Amniotic epithelial cell (primary cell): ENCODE results near the gene UIMC1.

Experiments used
- DNase-seq: peaks from one replicate; pipeline ENCODE4 v3.0.0-alpha.2; 2010; ENCODE audit warnings: low read depth

UIMC1 gene

DNA sequence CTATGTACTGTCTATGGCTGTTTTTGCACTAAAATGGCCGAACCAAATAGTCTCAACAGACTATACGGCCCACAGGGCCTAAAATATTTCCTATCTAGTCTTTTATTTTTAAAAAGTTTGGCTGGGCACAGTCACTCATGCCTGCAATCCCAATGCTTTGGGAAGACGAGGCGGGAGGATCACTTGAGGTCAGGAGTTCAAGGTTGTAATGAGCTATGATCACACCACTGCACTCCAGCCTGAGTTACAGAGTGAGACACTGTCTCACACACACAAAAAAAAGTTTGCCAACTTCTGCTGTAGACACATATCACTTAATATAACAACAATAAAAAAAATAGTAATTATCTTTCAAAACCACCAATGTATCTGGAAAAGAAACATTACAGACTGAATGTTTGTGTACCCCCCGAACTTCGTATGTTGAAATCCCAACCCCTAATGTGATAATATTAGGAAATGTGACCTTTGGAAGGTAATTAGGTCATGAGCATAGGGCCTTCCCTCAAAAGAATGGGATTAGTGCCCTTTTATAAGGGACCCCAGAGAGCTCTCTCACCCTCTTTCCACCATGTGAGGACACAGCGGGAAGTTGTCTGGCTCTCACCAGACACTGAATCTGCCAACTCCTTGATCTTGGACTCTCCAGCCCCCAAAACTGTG lies 53.9 kb downstream of the UIMC1 start:
- DNase-seq, result no peak

DNA sequence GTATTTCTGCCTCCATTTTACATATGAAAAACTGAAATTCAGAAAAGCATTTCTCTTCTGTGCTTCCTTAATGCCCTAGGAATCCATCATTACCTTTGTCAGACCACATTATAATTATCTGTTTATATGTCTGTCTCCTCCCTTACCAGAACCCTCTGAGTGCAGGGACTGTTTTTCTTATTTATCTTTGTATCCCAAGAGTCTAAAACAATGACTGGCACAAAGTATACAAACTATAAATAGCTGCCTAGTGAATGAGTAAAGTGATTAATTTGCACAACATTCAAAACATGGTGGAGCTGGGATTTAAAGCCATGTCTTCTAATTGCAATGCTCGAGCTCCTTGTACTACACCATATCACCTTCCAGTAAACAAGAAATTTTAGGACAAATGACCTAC lies 58.1 kb downstream of the UIMC1 start:
- peak; percentile 51 for DNase-seq

DNA sequence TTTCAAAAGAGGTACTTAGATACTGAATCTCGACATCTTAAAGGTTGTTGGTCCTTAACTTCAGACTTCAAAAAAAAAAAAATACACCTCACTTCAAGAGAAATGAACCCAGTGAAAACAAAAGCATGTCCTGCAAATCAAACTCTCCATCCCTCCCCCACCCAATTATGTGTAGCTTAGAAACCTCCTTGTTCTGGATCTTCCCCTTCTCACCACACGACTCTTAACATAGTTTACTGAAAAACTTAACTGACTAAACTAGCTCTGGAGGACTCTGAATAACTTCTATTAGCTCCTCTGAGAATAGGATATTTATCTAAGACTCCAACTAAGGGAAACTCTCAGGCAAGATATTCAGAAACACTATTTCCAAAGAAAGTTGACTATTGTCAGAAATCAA lies 58.7 kb downstream of the UIMC1 start:
- DNase-seq, result no peak

DNA sequence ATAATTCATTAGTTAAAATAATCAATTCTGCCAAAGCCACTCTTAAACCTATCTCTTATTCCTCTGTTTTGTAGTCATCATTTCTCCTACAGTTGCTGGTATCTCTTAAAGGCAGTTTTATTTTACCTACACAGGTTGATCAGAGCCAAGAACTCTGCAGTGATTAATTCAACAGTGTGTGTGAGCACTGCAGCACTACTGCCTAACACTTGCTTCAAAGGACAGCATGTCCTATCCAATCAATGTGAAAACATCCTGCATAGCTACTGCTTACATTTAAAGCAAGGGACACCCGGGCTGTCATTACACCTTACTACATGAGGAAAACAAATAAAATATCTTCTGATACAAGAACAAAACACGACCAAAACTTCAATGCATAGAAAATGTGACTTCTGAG lies 62.3 kb downstream of the UIMC1 start:
- DNase-seq, result no peak

DNA sequence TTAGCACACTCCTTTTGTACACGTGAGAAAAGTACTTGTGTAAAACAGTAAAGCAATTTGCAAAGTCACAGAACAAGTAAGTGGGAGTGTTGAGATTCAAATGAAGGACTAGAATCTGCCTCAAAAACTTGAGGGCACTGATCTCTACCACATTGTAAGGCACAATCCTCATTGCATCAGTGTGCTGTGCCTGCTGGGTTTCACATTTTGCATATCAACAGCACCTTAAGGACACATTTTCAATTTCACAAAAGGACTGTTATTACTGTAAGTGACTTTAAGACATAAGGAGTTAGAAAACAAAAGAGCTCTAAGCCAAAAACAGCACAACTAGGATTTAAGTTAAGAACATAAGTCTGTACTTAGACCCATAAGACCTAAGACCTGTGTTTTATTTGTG lies 62.8 kb downstream of the UIMC1 start:
- no peak for DNase-seq

DNA sequence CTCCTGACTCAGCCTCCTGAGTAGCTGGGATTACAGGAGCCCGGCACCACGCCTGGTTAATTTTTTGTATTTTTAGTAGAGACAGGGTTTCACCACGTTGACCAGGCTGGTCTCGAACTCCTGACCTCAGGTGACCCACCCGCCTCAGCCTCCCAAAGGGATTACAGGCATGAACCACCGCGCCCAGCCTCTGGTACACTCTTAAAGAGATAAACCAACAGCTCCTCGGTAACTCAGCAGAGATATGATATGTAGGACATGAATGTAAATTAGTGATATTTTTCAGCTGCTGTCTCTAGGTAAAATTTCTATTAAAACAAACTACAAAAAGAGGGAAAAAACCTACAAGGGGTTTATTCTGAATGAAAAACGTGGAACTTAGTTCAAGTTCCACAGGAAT lies 64.6 kb downstream of the UIMC1 start:
- DNase-seq, result no peak

DNA sequence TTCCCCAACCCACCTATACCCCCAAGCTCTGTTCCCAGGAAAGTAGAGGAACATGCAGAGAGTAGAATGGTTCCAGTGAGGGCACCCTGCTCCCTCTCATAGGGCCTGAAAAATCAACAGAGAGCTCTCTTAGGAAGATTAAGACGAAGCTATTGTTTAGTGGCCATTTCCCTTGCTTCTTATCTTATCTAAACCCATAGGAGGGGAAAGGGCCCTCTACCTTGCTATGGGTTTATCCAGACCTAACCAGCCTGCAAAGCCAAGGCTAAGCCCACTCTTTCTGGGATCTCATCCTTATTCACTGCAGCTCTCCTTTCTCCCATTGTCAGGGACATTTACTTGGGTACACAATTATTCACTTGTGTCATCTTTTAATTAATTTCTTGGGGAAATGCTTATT lies 68.1 kb downstream of the UIMC1 start:
- no peak for DNase-seq

DNA sequence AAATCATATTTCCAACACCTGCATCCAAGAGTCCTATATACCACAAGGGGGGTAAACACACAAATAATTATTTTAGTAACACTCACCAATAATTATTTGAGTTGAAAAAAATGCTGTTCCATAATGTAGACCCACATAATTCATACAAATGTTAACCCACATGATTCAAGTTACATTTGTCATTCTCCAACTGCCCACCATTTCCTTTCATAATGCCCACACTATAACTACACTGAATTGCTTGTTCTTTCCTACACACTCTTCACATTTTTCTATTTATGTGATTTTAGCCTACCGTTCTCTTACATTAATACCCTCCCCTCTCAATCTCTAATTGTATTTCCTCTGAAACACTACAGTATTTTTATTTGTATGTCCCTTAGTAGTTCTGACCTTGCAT lies 71.6 kb downstream of the UIMC1 start:
- no peak for DNase-seq

DNA sequence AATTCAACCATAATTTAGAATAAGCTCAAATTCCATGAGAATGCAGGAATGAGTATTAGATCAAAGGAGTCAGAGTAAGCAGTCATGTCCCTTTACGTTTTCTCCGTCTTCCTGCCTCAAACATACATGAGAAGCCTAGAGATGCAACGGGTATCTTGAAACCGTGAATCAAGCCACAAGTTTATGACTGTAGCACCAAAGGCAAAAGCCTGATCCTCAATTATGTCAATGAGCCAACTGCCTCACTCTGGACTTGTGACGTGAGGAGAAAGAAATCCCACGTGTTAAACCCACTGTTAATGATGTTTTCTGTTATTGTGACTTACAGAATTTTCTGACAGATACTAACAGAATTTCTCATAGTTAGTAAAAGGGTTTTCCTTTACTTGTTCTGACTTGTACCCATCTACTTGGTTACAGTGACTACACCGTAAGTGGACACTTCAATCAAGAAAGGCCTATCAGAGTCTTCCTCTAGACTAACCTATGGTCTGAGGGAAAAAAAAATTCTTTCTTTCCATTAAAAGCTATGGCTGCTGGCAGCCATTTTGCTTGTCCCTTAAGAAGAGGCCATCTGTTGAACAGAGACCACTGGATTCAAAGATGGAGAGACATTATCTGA lies 72.2 kb downstream of the UIMC1 start:
- no peak for DNase-seq

DNA sequence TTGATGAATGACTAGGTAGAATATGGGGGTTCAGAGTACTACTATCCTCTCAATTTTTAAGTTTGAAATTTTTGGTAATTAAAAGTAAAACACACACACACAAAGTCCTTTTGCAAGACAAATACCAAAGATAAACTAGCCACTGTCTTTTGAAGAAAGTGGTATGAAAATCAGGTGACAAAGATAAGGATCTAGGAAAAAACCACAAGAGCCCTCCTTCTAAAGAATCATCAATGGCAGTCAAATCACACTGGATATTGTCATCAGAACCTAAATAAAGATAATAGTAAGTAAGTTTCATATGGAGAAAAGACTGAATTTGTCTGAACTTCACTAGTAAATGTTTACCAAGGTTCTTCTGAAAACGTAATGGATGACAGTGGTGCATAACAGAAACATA lies 76.9 kb downstream of the UIMC1 start:
- DNase-seq, result no peak

DNA sequence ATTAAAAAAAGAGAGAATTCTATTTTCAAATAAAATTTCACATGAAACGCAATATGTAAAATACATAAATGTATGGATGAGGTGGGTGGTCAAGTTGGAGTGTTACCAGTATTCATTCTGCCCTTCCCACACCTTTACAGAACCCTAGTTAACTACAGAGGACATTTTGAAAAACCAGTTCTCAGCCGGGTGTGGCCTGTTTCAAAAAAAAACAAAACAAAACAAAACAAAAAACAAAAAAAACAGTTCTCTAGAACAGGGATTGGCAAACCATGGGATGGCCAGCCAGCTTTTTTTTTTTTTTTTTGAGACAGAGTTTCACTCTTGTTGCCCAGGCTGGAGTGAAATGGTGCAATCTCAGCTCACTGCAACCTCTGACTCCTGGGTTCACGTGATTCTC lies 79.0 kb downstream of the UIMC1 start:
- DNase-seq, result no peak

DNA sequence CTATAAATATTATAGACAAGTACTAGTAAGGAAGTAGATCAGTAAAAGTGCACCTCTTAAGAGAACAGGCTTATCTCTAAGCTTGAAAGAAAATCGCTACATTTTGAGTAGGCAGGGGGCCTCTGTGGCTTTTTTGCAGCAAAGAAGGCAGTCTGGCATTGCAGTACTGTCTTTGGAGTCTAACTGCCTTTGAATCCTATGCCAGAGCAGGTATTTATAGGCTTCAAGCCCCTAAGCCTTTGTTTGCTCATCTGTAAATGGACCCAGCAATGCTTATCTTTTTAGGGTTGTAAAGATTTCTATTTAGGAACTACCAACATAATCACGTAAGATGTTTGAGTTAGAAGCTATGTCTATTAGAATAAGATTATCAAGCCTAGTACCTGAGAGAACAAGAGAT lies 83.8 kb downstream of the UIMC1 start:
- DNase-seq, result no peak

DNA sequence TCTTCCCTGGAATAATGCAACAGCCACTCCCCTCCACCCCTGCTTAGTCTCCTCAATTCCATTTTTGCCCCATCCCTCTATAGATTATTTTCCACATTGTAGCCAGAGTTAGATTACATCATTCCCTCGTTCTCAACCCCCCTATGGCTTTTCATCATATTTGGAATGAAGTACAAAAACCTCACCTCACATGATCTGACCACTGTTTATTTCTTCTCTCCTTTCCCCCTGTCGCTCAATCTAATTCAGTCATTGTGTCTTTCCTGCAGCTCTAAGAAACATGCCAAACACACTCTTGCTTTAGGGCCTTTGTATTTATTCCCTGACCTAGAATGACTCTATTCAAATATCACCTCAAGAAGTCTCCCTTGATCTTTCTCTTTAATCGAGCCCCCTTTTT lies 84.9 kb downstream of the UIMC1 start:
- peak; percentile 19 for DNase-seq

DNA sequence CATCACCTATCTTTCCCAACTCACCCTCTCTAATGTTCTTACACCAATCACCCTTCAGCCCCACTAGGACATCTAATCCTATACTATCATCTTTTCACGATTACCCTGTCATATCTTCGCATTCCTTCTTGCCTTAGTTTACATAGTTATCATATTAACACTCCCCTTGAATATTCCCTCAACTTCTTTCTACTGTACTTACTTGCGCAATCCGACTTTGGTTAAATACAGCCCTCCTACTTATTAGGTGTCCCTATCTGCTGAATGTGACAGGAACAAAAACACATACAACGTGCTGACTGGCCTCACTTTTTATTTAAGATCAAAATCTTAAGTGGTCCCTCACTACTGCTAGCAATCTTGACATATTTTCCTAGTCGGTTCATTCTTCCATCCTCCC lies 88.0 kb downstream of the UIMC1 start:
- DNase-seq, result no peak

DNA sequence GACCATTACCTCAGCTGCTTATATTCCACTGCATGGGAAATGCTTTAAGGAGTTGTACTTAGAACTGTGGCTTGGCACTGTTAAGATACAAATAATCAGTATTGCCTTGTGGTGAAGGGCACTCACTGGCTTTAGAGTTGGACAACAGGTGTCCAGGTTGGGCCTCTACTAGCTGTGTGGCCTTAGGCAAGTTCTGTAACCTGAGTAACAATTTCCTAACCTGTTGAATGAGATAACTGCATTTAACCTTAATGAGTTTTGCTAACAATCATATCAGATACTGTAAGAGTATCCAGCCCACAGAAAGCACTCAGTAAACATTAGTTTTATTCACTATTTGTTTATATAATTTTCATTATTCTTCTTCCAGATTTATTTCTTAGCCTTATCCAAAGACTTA lies 90.2 kb downstream of the UIMC1 start:
- DNase-seq, result peak; percentile 17

DNA sequence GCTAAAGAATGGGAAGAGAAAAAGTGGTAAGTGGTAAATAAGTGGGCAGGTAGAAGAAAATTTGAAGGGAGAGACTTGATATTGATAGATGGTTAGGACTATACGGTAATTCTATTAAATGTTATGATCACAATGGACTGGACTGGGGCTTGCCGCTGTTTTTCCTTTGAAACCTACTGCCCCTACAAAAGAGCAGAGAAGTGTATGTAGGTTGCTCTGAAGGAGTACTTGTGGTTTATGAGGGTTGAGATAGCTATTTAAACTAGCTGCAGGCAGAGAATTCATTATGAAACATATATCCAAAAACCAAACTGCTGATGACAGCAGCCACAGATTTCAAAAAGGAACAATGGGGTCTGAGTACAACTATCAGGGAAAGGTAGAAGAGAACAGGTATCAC lies 90.7 kb downstream of the UIMC1 start:
- no peak for DNase-seq

DNA sequence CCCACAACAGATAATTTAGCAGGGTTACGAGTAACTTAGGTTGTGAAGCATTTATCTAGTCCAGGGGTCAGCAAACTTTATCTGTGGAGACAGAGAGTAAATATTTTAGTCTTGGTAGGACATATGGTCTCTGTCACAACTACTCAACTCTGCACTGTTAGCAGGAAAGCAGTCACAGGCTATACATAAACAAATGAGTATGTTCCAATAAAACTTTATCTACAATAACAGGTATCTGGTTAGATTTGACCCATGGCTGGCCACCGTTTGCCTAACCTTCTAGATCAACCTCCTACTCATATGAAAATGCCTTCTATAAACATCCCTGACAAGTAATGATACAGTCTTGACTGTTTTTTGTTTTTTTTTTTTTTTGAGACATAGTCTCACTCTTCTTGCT lies 94.5 kb downstream of the UIMC1 start:
- no peak for DNase-seq

DNA sequence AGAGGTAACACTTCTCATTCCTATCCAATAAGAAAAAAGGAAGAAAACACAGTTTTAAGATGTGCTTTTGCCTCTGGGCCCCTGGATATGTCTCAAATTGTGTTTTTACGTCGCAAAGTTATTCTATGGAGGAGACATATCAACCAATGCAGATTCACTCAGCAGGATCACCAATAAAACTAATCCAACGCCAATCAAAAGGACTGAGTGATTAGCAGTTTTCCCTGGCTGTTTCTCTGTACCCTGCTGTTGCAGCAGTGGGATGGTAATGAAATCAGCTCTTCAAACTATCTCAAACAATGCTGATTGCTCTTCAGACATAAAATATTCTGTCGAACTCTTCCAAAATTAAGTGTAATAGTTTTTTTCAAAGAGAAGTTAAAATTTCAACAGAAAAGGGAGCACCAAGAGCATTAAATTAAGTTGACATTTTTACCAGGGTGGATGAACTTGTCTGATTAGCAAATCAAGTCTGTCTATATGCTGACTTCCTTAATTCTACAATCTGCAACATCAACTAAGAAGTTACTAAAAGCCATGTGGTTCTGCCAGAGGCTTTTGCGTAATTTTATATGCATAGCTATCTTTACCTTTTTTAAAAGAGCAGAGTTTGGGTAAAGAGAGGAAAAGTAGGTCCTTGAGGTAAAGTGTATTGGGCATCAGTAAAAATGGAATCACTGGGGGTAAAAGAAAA lies 97.8 kb downstream of the UIMC1 start:
- no peak for DNase-seq

DNA sequence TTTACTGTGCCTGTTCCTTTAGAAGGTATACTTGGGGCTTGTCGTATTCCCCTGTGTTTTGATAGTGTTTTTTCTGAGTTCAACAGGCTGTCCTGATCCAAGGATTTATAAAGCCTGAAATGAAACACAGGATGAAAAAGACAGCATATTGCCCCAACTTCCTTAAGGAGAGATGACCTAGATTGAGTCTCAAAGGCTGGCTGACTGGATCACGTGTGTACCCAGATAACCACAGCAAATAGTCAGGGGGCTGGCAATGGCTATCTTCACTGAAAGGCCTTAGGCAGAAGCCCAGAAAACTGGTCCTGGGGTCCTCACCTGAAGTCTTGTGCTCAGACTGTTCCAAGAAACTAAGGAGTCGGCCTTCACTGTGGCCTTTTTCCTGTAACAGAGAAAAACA lies 99.8 kb downstream of the UIMC1 start:
- no peak for DNase-seq

DNA sequence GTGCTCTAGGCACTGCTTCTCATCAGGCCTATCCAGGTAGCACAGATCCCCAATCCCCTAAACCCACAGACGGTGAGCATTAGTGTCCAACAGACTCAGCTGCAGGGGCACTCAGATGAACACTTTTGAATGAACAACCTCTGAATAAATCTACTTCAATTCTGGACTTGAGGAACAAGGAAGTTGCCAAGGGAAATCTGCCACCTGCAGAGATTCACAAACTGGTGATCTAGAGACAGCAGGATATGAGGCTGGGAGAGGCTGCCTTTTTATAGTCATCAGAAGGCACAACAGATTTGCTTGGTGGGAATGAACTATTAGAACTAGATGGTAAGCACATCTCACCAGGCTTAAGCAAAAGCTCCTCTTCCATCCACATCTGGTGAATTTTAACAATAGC lies 100.5 kb downstream of the UIMC1 start:
- no peak for DNase-seq

DNA sequence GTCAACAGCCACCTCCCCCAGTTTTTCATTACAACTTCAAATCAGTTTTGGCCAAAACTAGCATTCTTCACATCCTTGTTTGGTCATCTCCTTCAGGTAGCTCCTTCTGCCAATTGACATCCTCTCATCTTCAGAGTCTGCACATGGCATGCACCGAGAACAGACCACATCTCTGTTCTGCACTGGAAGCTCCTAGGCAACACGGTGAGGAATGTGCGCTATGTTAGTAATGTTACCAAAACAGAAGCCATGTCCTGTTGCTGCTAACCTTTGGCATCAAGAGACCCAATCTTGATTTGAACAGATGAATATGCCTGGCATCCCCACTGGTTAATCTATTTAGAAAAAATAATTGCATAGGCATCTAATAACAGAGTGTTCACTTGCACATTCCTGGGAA lies 102.3 kb downstream of the UIMC1 start:
- no peak for DNase-seq

DNA sequence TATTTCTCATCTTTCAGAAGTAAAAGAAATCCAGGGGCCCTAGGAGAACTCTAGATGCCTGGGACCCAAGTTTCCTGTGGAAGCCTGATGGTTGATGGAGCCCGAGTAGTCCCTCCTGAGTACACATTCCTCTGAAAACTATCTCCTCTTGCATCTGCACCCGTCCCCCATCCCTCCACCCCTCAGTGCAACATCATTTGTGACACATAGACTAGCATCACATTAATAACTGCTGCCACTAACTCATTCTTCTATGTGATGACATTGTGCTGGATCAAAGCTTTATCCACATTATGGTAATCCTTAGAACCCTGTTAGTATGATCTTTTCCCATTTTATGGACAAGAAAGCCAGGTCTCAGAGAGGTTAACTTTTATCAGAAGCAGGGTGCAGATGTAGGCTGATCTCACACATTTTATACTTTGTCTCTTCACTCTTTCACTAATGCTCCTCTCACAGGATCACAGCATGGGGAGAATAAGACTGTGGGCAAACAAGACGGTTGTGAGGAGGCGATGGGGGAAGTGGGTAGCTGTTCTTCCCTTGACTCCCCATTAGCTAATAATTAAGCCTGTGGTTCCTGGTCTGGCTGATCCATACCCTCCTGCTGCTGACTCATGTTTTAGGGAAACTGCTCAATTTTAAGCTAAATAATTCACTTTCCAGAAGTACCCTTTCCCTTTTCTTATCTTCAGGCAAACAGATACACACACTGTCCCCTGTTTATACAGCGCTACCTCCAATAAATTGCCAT lies 103.5 kb downstream of the UIMC1 start:
- DNase-seq, result no peak
